ENCODE data around the gene ALKBH1. TPM values are rescaled to one million over a fixed set of nuclear protein-coding genes. Genes with fewer than 3 reads are reported as not detected.

ALKBH1 gene
- total and polyA plus RNA-seq, 2 of the 13 experiments (the other 11 are each of a cell fraction or from before 2014, with no cell fraction given) = 12.5 to 14.3 TPM

DNA sequence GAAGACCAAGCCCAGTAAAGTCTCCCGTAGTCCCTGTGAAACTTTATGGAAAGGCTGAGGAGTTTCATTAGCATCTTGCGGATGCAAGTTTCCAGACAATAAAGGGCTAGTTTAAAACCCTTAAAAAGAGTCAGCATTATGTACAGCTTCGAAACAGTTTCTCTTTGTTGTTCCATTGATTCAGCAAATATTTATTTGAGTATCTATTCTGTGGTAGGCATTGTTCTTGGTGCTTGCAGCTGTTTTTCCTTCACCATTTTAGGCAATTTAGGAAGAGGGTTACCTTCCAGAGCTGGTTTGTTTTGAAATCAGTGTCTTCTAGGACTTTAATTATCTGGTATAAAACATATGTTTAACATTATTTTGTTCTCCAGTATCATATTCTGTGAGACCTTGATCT is 1.6 kb upstream of the ALKBH1 start (continued):
- TF ChIP-seq, protein P1, sequence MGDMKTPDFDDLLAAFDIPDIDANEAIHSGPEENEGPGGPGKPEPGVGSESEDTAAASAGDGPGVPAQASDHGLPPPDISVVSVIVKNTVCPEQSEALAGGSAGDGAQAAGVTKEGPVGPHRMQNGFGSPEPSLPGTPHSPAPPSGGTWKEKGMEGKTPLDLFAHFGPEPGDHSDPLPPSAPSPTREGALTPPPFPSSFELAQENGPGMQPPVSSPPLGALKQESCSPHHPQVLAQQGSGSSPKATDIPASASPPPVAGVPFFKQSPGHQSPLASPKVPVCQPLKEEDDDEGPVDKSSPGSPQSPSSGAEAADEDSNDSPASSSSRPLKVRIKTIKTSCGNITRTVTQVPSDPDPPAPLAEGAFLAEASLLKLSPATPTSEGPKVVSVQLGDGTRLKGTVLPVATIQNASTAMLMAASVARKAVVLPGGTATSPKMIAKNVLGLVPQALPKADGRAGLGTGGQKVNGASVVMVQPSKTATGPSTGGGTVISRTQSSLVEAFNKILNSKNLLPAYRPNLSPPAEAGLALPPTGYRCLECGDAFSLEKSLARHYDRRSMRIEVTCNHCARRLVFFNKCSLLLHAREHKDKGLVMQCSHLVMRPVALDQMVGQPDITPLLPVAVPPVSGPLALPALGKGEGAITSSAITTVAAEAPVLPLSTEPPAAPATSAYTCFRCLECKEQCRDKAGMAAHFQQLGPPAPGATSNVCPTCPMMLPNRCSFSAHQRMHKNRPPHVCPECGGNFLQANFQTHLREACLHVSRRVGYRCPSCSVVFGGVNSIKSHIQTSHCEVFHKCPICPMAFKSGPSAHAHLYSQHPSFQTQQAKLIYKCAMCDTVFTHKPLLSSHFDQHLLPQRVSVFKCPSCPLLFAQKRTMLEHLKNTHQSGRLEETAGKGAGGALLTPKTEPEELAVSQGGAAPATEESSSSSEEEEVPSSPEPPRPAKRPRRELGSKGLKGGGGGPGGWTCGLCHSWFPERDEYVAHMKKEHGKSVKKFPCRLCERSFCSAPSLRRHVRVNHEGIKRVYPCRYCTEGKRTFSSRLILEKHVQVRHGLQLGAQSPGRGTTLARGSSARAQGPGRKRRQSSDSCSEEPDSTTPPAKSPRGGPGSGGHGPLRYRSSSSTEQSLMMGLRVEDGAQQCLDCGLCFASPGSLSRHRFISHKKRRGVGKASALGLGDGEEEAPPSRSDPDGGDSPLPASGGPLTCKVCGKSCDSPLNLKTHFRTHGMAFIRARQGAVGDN (CRISPR knock-in tag; IDR thresholded peaks at IDR 0.05) = no peak
- TF ChIP-seq ZZZ3 (CRISPR knock-in tag; IDR thresholded peaks at IDR 0.05; ENCODE audit: borderline replicate concordance) (no peak), TOPORS (CRISPR knock-in tag; IDR thresholded peaks at IDR 0.05) (no peak), SAP130 (CRISPR knock-in tag; IDR thresholded peaks at IDR 0.05; ENCODE audit: low read depth) (peak; percentile 20; the same call in 1 of the 2 replicates), ZNF205 (CRISPR knock-in tag; IDR thresholded peaks at IDR 0.05) (no peak), SRSF1 (optimal IDR thresholded peaks at IDR 0.05; ENCODE audit: low read depth, low read length) (no peak), SOX6 (IDR thresholded peaks at IDR 0.05) (no peak), SOX6 (CRISPR knock-in tag; IDR thresholded peaks at IDR 0.05) (peak; percentile 70), GZF1 (CRISPR knock-in tag; IDR thresholded peaks at IDR 0.05) (no peak), SOX5 (CRISPR knock-in tag; IDR thresholded peaks at IDR 0.05; ENCODE audit: borderline replicate concordance) (peak; percentile 84; the same call in 1 of the 2 replicates), MAFK (conservative IDR thresholded peaks at IDR 0.05 in 1 of 2, IDR thresholded peaks at IDR 0.05 in 1 of 2; ENCODE audit: low read length in 2 of 2) (peak in 1 of 2 experiments; percentile 43; a peak in 2 of 4 replicates), ELF3 (CRISPR knock-in tag; IDR thresholded peaks at IDR 0.05) (no peak), SETDB1 (CRISPR knock-in tag; IDR thresholded peaks at IDR 0.05; ENCODE audit: borderline replicate concordance) (no peak), SRF (IDR thresholded peaks at IDR 0.05; ENCODE audit: low read depth, low read length) (peak; percentile 56; the same call in 1 of the 2 replicates), ELF4 (CRISPR knock-in tag; IDR thresholded peaks at IDR 0.05; ENCODE audit: borderline replicate concordance) (no peak)
- TF ChIP-seq, protein P2, sequence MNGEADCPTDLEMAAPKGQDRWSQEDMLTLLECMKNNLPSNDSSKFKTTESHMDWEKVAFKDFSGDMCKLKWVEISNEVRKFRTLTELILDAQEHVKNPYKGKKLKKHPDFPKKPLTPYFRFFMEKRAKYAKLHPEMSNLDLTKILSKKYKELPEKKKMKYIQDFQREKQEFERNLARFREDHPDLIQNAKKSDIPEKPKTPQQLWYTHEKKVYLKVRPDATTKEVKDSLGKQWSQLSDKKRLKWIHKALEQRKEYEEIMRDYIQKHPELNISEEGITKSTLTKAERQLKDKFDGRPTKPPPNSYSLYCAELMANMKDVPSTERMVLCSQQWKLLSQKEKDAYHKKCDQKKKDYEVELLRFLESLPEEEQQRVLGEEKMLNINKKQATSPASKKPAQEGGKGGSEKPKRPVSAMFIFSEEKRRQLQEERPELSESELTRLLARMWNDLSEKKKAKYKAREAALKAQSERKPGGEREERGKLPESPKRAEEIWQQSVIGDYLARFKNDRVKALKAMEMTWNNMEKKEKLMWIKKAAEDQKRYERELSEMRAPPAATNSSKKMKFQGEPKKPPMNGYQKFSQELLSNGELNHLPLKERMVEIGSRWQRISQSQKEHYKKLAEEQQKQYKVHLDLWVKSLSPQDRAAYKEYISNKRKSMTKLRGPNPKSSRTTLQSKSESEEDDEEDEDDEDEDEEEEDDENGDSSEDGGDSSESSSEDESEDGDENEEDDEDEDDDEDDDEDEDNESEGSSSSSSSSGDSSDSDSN (CRISPR knock-in tag; IDR thresholded peaks at IDR 0.05) = no peak
- TF ChIP-seq, protein P3, sequence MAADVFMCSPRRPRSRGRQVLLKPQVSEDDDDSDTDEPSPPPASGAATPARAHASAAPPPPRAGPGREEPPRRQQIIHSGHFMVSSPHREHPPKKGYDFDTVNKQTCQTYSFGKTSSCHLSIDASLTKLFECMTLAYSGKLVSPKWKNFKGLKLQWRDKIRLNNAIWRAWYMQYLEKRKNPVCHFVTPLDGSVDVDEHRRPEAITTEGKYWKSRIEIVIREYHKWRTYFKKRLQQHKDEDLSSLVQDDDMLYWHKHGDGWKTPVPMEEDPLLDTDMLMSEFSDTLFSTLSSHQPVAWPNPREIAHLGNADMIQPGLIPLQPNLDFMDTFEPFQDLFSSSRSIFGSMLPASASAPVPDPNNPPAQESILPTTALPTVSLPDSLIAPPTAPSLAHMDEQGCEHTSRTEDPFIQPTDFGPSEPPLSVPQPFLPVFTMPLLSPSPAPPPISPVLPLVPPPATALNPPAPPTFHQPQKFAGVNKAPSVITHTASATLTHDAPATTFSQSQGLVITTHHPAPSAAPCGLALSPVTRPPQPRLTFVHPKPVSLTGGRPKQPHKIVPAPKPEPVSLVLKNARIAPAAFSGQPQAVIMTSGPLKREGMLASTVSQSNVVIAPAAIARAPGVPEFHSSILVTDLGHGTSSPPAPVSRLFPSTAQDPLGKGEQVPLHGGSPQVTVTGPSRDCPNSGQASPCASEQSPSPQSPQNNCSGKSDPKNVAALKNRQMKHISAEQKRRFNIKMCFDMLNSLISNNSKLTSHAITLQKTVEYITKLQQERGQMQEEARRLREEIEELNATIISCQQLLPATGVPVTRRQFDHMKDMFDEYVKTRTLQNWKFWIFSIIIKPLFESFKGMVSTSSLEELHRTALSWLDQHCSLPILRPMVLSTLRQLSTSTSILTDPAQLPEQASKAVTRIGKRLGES (CRISPR knock-in tag; IDR thresholded peaks at IDR 0.05; ENCODE audit: borderline replicate concordance) = no peak
- TF ChIP-seq, protein P4, sequence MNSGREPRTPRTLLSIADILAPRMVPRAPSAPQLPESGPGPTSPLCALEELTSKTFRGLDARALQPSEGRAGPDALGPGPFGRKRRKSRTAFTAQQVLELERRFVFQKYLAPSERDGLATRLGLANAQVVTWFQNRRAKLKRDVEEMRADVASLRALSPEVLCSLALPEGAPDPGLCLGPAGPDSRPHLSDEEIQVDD (CRISPR knock-in tag; IDR thresholded peaks at IDR 0.05; ENCODE audit: borderline replicate concordance) = no peak
- TF ChIP-seq, protein P5, sequence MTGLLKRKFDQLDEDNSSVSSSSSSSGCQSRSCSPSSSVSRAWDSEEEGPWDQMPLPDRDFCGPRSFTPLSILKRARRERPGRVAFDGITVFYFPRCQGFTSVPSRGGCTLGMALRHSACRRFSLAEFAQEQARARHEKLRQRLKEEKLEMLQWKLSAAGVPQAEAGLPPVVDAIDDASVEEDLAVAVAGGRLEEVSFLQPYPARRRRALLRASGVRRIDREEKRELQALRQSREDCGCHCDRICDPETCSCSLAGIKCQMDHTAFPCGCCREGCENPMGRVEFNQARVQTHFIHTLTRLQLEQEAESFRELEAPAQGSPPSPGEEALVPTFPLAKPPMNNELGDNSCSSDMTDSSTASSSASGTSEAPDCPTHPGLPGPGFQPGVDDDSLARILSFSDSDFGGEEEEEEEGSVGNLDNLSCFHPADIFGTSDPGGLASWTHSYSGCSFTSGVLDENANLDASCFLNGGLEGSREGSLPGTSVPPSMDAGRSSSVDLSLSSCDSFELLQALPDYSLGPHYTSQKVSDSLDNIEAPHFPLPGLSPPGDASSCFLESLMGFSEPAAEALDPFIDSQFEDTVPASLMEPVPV (CRISPR knock-in tag; IDR thresholded peaks at IDR 0.05) = no peak
